Hematopoietic multipotent progenitor cell (in vitro differentiated cells): ENCODE results near the gene GPS1. TPM values are rescaled to one million over a fixed set of nuclear protein-coding genes. Genes with fewer than 3 reads are reported as not detected.

Experiments
- DNase-seq, 3 donors: peaks; one replicate each; pipeline ENCODE4 v3.0.0-alpha.2; 2011 to 2015; ENCODE audit warnings: low read depth in 2 of 3, low spot score in 2 of 3
- total RNA-seq: library from RNA; depleted of rRNA; stranded (reverse); fragments of >200 nt; gene quantifications from one replicate; pipeline ENCODE4 v1.2.3, GENCODE V29; 2012

Gene GPS1
- total RNA-seq, 1 donor: 138 TPM

- DNase-seq: no peak
These were observed 37.3 kb upstream of the GPS1 start for GRCh38 chr17:82014432-82014831.

GRCh38 chr17:82014971-82015310 lies 36.8 kb upstream of the GPS1 start:
- DNase-seq: no peak

- DNase-seq: no peak
These were observed 36.3 kb upstream of the GPS1 start for GRCh38 chr17:82015311-82015971.

- no peak for DNase-seq
These were observed 35.4 kb upstream of the GPS1 start for GRCh38 chr17:82016061-82016874.

- no peak for DNase-seq
These were observed 34.7 kb upstream of the GPS1 start for GRCh38 chr17:82016875-82017459.

- DNase-seq: no peak
These were observed 34.0 kb upstream of the GPS1 start for GRCh38 chr17:82017612-82018151.

- DNase-seq: no peak
These were observed 33.3 kb upstream of the GPS1 start for GRCh38 chr17:82018152-82018988.

GRCh38 chr17:82018989-82019689 lies 32.6 kb upstream of the GPS1 start:
- DNase-seq: no peak

- DNase-seq: peak in 2 of 3 donors; percentile 43 to 51
These were observed 31.8 kb upstream of the GPS1 start for GRCh38 chr17:82019690-82020571.

GRCh38 chr17:82020572-82021106 lies 31.1 kb upstream of the GPS1 start:
- no peak for DNase-seq

- DNase-seq: peak in 2 of 3 donors; percentile 48 to 74
These were observed 30.4 kb upstream of the GPS1 start for GRCh38 chr17:82021107-82021899.

GRCh38 chr17:82021900-82022309 lies 29.8 kb upstream of the GPS1 start:
- DNase-seq: no peak

GRCh38 chr17:82022310-82022980 lies 29.3 kb upstream of the GPS1 start, which contains the start of gene CENPX:
Gene CENPX (minus strand): TSS chr17:82022878. CDS start chr17:82022861, 17 bp downstream.
- DNase-seq: no peak

- DNase-seq: peak; percentile 93 to 100 (median 99)
These were observed 28.7 kb upstream of the GPS1 start, which contains the start of gene LRRC45 for GRCh38 chr17:82022981-82023446. Gene LRRC45 (plus strand): TSS chr17:82023305. CDS start chr17:82023644, 339 bp downstream.

- DNase-seq: peak in 1 of 3 donors; percentile 21
These were observed 28.1 kb upstream of the GPS1 start for GRCh38 chr17:82023447-82024241.

- no peak for DNase-seq
These were observed 26.8 kb upstream of the GPS1 start for GRCh38 chr17:82024859-82025258.
